ENCODE results near the gene REXO1. TPM values are rescaled to one million over a fixed set of nuclear protein-coding genes. Genes with fewer than 3 reads are reported as not detected.

REXO1 gene
- total and polyA plus RNA-seq, 2 donors (not counting 1 experiment from before 2014, with no cell fraction given): 6.1 to 6.8 TPM

DNA sequence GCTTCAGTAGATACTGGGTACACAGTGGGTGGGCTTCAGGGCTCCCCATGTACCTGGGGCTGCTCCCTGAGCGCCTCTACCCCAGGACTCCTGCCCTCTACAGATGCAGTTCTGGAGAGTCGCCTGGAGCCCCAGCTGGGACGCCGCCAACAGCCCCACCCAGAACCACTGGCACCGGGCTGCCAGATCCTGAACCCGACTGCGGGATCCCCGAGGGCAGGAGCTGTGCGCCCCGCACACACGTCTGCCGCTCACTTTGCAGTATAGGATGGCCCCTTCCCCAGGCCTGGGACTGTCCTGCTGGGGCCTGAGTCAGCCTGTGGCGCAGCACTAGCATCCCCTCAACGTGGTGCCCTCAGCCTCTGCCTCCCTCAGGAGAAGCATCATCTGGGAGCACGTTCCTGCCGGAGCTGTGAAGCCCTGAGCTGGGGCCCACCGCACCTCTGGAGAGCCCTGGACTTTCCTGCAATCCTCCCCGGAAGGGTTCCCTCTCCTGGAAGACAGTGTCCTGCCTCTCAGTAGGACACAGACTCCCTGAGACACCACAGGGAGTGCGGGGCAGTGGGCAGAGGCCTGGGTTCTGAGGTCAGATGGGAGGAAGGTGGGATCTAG, 3.7 kb downstream of the REXO1 start:
- peaks cover 83% of the 10 kb centered on the region for H3K79me2 ChIP-seq (ENCODE audit: control insufficient read depth, insufficient read depth, low read length)
- no peak for DNase-seq (ENCODE audit: low read depth in 2 of 2)
- H2AFZ ChIP-seq (ENCODE audit: low read length): no peak overlapping the region
- H4K20me1 ChIP-seq (ENCODE audit: control insufficient read depth, extremely low read depth, insufficient read depth, low read length): no peaks in the 10 kb centered on the region
- H3K9me3 ChIP-seq (ENCODE audit: control insufficient read depth, insufficient read depth, low read depth, low read length): no peaks in the 10 kb centered on the region
- H3K4me3 ChIP-seq (replicated peaks in 1 of 4; ENCODE audit: control extremely low read depth in 1 of 4, insufficient read depth in 1 of 4, low read depth in 3 of 4, low read length in 4 of 4): no peak overlapping the region
- TF ChIP-seq EZH2 (IDR thresholded peaks at IDR 0.05; ENCODE audit: low read length, missing control alignments): no peak
- TF ChIP-seq, protein P1, sequence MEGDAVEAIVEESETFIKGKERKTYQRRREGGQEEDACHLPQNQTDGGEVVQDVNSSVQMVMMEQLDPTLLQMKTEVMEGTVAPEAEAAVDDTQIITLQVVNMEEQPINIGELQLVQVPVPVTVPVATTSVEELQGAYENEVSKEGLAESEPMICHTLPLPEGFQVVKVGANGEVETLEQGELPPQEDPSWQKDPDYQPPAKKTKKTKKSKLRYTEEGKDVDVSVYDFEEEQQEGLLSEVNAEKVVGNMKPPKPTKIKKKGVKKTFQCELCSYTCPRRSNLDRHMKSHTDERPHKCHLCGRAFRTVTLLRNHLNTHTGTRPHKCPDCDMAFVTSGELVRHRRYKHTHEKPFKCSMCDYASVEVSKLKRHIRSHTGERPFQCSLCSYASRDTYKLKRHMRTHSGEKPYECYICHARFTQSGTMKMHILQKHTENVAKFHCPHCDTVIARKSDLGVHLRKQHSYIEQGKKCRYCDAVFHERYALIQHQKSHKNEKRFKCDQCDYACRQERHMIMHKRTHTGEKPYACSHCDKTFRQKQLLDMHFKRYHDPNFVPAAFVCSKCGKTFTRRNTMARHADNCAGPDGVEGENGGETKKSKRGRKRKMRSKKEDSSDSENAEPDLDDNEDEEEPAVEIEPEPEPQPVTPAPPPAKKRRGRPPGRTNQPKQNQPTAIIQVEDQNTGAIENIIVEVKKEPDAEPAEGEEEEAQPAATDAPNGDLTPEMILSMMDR (conservative IDR thresholded peaks at IDR 0.05 in 1 of 2, IDR thresholded peaks at IDR 0.05 in 1 of 2; ENCODE audit: low read depth in 1 of 2, low read length in 2 of 2): no peak
- peaks cover 5% of the 10 kb centered on the region for H3K4me1 ChIP-seq (ENCODE audit: control insufficient read depth, extremely low read depth, insufficient read depth, low read length)
- no peak overlapping the region for H3K27ac ChIP-seq (ENCODE audit: insufficient read depth, low read length)
- H3K9ac ChIP-seq (ENCODE audit: insufficient read depth, low read length): no peak overlapping the region
- H3K4me2 ChIP-seq (ENCODE audit: extremely low read depth, insufficient read depth, low read length): no peak overlapping the region
- H3K36me3 ChIP-seq (ENCODE audit: control insufficient read depth, insufficient read depth, low read length): peaks cover 9% of the 10 kb centered on the region
- H3K27me3 ChIP-seq (ENCODE audit: control insufficient read depth, insufficient read depth, low read length): no peaks in the 10 kb centered on the region

DNA sequence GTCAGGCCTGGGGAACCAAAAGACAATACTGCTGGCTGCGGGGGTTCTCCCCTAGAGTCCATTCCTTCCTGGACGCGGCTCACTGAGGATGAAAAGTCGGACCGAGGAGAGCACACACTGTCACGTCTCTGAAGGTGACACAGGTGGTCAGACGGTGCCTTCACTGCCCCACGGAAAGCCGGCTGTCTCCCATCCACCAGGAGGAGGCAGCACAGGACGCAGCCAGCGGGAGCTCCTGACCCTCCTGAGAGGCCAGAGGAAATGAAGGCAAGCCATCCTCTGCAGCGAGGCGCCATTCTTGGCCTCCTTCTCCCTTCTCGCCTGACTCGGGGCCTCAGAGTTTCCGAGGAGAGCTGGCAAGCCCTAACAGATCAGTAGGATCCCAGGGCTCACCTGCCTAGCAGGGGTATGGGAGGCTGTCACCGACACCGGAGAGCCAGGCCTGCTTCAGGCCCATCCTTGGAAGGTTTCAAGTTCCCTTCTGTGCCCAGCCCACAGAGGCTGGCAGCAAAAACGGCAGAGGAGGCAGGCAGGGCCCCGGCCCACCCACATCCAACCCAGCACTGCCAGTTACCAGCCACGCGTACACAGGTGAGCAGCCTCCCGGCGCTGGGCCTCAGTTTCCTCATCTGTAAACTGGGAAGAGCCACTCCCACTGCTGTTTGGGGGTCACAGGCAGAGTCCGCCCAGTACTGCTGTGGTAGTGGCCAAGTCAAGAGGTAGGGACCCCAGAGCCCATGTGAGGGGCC, 4.5 kb downstream of the REXO1 start:
- peaks cover 5% of the 10 kb centered on the region for H3K4me1 ChIP-seq (ENCODE audit: control insufficient read depth, extremely low read depth, insufficient read depth, low read length)
- peaks cover 88% of the 10 kb centered on the region for H3K79me2 ChIP-seq (ENCODE audit: control insufficient read depth, insufficient read depth, low read length)
- H3K27ac ChIP-seq (ENCODE audit: insufficient read depth, low read length): no peak overlapping the region
- no peak overlapping the region for H3K4me2 ChIP-seq (ENCODE audit: extremely low read depth, insufficient read depth, low read length)
- no peak overlapping the region for H3K4me3 ChIP-seq (replicated peaks in 1 of 4; ENCODE audit: control extremely low read depth in 1 of 4, insufficient read depth in 1 of 4, low read depth in 3 of 4, low read length in 4 of 4)
- H3K36me3 ChIP-seq (ENCODE audit: control insufficient read depth, insufficient read depth, low read length): peaks cover 9% of the 10 kb centered on the region
- no peak overlapping the region for H2AFZ ChIP-seq (ENCODE audit: low read length)
- no peak for DNase-seq (ENCODE audit: low read depth in 2 of 2)
- H3K9me3 ChIP-seq (ENCODE audit: control insufficient read depth, insufficient read depth, low read depth, low read length): no peaks in the 10 kb centered on the region
- TF ChIP-seq EZH2 (IDR thresholded peaks at IDR 0.05; ENCODE audit: low read length, missing control alignments): no peak
- TF ChIP-seq, protein P1 (conservative IDR thresholded peaks at IDR 0.05 in 1 of 2, IDR thresholded peaks at IDR 0.05 in 1 of 2; ENCODE audit: low read depth in 1 of 2, low read length in 2 of 2): no peak
- no peaks in the 10 kb centered on the region for H3K27me3 ChIP-seq (ENCODE audit: control insufficient read depth, insufficient read depth, low read length)
- no peaks in the 10 kb centered on the region for H4K20me1 ChIP-seq (ENCODE audit: control insufficient read depth, extremely low read depth, insufficient read depth, low read length)
- no peak overlapping the region for H3K9ac ChIP-seq (ENCODE audit: insufficient read depth, low read length)

DNA sequence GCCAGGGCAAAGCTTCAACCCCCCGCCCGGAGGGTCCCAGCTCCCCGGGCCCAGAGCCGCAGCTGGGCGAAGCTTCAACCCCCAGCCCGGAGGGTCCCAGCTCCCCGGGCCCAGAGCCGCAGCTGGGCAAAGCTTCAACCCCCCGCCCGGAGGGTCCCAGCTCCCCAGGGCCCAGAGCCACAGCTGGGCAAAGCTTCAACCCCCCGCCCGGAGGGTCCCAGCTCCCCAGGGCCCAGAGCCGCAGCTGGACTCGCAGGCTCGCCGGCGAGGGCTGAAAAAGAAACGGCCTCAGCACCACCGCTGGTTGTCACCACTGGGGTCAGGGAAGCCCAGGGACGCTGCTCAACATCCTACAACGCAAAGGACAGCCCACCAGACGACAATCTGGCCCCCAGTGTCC, 5.2 kb downstream of the REXO1 start:
- no peak overlapping the region for H3K9ac ChIP-seq (ENCODE audit: insufficient read depth, low read length)
- H3K4me2 ChIP-seq (ENCODE audit: extremely low read depth, insufficient read depth, low read length): no peak overlapping the region
- H3K9me3 ChIP-seq (ENCODE audit: control insufficient read depth, insufficient read depth, low read depth, low read length): no peaks in the 10 kb centered on the region
- no peaks in the 10 kb centered on the region for H3K27me3 ChIP-seq (ENCODE audit: control insufficient read depth, insufficient read depth, low read length)
- H3K79me2 ChIP-seq (ENCODE audit: control insufficient read depth, insufficient read depth, low read length): peaks cover 93% of the 10 kb centered on the region
- no peaks in the 10 kb centered on the region for H4K20me1 ChIP-seq (ENCODE audit: control insufficient read depth, extremely low read depth, insufficient read depth, low read length)
- DNase-seq (ENCODE audit: low read depth in 2 of 2): no peak
- no peak for TF ChIP-seq EZH2 (IDR thresholded peaks at IDR 0.05; ENCODE audit: low read length, missing control alignments)
- TF ChIP-seq, protein P1 (conservative IDR thresholded peaks at IDR 0.05 in 1 of 2, IDR thresholded peaks at IDR 0.05 in 1 of 2; ENCODE audit: low read depth in 1 of 2, low read length in 2 of 2): no peak
- H3K36me3 ChIP-seq (ENCODE audit: control insufficient read depth, insufficient read depth, low read length): peaks cover 9% of the 10 kb centered on the region
- no peak overlapping the region for H3K4me3 ChIP-seq (replicated peaks in 1 of 4; ENCODE audit: control extremely low read depth in 1 of 4, insufficient read depth in 1 of 4, low read depth in 3 of 4, low read length in 4 of 4)
- H3K27ac ChIP-seq (ENCODE audit: insufficient read depth, low read length): no peak overlapping the region
- peaks cover 5% of the 10 kb centered on the region for H3K4me1 ChIP-seq (ENCODE audit: control insufficient read depth, extremely low read depth, insufficient read depth, low read length)
- no peak overlapping the region for H2AFZ ChIP-seq (ENCODE audit: low read length)
